ENCODE data around the gene ATG4C.

Gene ATG4C

DNA sequence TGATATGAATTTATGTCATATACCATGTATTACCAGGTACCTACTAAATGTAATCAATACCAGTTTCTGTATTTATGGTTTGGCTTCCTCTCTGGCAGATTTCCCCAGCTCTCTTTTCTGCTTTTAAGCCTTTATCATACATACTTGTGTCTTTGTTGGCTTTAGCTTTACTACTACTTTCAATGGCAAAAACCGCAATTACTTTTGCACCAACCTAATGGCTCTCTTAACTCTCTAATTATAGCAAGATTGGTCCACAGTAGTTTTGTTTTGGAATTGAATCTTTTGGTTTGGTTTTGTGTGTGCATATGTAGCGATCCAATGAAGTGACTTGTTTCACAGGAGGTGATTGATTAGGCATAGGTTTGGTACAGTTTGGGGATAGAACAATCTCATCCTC, 93.6 kb downstream of the ATG4C start:
- H3K36me3 ChIP-seq (ENCODE audit: insufficient read depth, low read length) = no peaks in the 10 kb centered on the region
- H3F3A ChIP-seq (ENCODE audit: low read depth) = no peaks in the 10 kb centered on the region
- no peaks in the 10 kb centered on the region for H3K27me3 ChIP-seq (ENCODE audit: insufficient read depth, low read length, poor library complexity, severe bottlenecking)
- no peaks in the 10 kb centered on the region for H3K79me2 ChIP-seq (ENCODE audit: insufficient read depth, low read length)
- no peak overlapping the region for H2AFZ ChIP-seq (ENCODE audit: low read length)
- no peaks in the 10 kb centered on the region for H3K4me1 ChIP-seq (ENCODE audit: insufficient read depth, low read length, poor library complexity, severe bottlenecking)
- no peak overlapping the region for H3K4me3 ChIP-seq (ENCODE audit: low read length, poor library complexity, severe bottlenecking)
- no peaks in the 10 kb centered on the region for H3K9me3 ChIP-seq (ENCODE audit: insufficient read depth, low read depth, low read length)
- H4K20me1 ChIP-seq (ENCODE audit: insufficient read depth, low read length, poor library complexity, severe bottlenecking) = no peaks in the 10 kb centered on the region
- H3K9me2 ChIP-seq (replicated peaks; ENCODE audit: low read depth, low read length) = no peaks in the 10 kb centered on the region
- H3K4me2 ChIP-seq (ENCODE audit: low read depth, low read length, poor library complexity, severe bottlenecking) = no peak overlapping the region
- no peak overlapping the region for H3K9ac ChIP-seq (ENCODE audit: low read depth, low read length, poor library complexity, severe bottlenecking)
- TF ChIP-seq, protein P1, sequence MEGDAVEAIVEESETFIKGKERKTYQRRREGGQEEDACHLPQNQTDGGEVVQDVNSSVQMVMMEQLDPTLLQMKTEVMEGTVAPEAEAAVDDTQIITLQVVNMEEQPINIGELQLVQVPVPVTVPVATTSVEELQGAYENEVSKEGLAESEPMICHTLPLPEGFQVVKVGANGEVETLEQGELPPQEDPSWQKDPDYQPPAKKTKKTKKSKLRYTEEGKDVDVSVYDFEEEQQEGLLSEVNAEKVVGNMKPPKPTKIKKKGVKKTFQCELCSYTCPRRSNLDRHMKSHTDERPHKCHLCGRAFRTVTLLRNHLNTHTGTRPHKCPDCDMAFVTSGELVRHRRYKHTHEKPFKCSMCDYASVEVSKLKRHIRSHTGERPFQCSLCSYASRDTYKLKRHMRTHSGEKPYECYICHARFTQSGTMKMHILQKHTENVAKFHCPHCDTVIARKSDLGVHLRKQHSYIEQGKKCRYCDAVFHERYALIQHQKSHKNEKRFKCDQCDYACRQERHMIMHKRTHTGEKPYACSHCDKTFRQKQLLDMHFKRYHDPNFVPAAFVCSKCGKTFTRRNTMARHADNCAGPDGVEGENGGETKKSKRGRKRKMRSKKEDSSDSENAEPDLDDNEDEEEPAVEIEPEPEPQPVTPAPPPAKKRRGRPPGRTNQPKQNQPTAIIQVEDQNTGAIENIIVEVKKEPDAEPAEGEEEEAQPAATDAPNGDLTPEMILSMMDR (conservative IDR thresholded peaks at IDR 0.05; ENCODE audit: low read length) = no peak
- TF ChIP-seq EZH2phosphoT487 (IDR thresholded peaks at IDR 0.05; ENCODE audit: borderline replicate concordance) = no peak

GRCh38 chr1:62879962-62880361, 96.0 kb downstream of the ATG4C start:
- Histone ChIP-seq H3F3A (ENCODE audit: low read depth) (no peaks in the 10 kb centered on the region), H2AFZ (ENCODE audit: low read length) (no peak overlapping the region), H3K36me3 (ENCODE audit: insufficient read depth, low read length) (no peaks in the 10 kb centered on the region), H3K4me2 (ENCODE audit: low read depth, low read length, poor library complexity, severe bottlenecking) (no peak overlapping the region), H4K20me1 (ENCODE audit: insufficient read depth, low read length, poor library complexity, severe bottlenecking) (no peaks in the 10 kb centered on the region), H3K27me3 (ENCODE audit: insufficient read depth, low read length, poor library complexity, severe bottlenecking) (no peaks in the 10 kb centered on the region), H3K79me2 (ENCODE audit: insufficient read depth, low read length) (no peaks in the 10 kb centered on the region), H3K9ac (ENCODE audit: low read depth, low read length, poor library complexity, severe bottlenecking) (no peak overlapping the region), H3K4me3 (ENCODE audit: low read length, poor library complexity, severe bottlenecking) (no peak overlapping the region), H3K9me2 (replicated peaks; ENCODE audit: low read depth, low read length) (no peaks in the 10 kb centered on the region), H3K9me3 (ENCODE audit: insufficient read depth, low read depth, low read length) (no peaks in the 10 kb centered on the region), H3K4me1 (ENCODE audit: insufficient read depth, low read length, poor library complexity, severe bottlenecking) (no peaks in the 10 kb centered on the region)
- TF ChIP-seq, protein P1 (conservative IDR thresholded peaks at IDR 0.05; ENCODE audit: low read length) = no peak
- no peak for TF ChIP-seq EZH2phosphoT487 (IDR thresholded peaks at IDR 0.05; ENCODE audit: borderline replicate concordance)

DNA sequence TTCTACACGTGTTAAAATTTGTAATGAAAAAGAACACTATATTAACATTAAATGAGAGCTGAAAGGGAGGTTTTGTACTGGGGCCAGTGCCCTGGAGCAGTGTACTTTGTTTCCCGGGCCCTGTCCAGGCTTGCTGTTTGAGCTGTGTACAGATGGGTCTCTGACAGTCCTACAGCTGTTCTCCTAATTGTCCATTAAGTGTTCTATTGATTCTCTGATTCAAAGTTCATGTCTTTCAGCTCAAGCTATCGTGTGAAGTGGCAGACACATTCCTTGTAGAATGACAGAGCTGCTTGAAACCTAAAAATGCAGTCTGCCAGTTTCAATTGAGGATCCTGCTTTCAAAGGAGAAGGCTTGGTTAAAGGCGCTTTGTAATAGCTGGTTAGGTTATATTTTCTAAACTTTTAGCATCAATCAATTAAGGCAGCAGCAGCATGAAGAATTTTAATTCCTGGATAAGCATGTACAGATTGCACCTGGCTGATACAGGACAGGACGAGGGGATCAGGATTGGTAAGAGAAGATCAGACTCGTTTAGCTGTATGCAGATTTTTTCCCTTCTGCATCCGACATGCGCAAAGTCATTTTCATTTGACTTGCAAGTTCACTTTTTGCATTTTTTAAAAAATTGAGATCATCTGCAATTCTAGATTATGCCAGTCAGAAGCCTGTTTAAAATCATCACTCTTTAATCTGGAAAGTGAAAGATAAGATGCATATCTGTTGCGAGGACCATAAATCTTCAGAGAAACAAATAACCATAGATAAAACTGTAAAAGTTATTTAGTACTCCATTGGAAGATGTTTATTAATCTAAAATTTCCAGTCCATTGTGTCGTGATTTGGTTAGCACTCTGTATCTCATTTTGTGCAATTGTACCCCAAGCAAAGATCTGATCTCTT, 98.5 kb downstream of the ATG4C start:
- no peaks in the 10 kb centered on the region for H4K20me1 ChIP-seq (ENCODE audit: insufficient read depth, low read length, poor library complexity, severe bottlenecking)
- no peaks in the 10 kb centered on the region for H3K79me2 ChIP-seq (ENCODE audit: insufficient read depth, low read length)
- no peaks in the 10 kb centered on the region for H3K36me3 ChIP-seq (ENCODE audit: insufficient read depth, low read length)
- H3K27me3 ChIP-seq (ENCODE audit: insufficient read depth, low read length, poor library complexity, severe bottlenecking) = no peaks in the 10 kb centered on the region
- H3F3A ChIP-seq (ENCODE audit: low read depth) = no peaks in the 10 kb centered on the region
- no peaks in the 10 kb centered on the region for H3K4me1 ChIP-seq (ENCODE audit: insufficient read depth, low read length, poor library complexity, severe bottlenecking)
- no peak overlapping the region for H3K4me3 ChIP-seq (ENCODE audit: low read length, poor library complexity, severe bottlenecking)
- no peak overlapping the region for H3K4me2 ChIP-seq (ENCODE audit: low read depth, low read length, poor library complexity, severe bottlenecking)
- no peaks in the 10 kb centered on the region for H3K9me2 ChIP-seq (replicated peaks; ENCODE audit: low read depth, low read length)
- TF ChIP-seq, protein P1 (conservative IDR thresholded peaks at IDR 0.05; ENCODE audit: low read length) = no peak
- no peak for TF ChIP-seq EZH2phosphoT487 (IDR thresholded peaks at IDR 0.05; ENCODE audit: borderline replicate concordance)
- no peak overlapping the region for H2AFZ ChIP-seq (ENCODE audit: low read length)
- H3K9ac ChIP-seq (ENCODE audit: low read depth, low read length, poor library complexity, severe bottlenecking) = no peak overlapping the region
- no peaks in the 10 kb centered on the region for H3K9me3 ChIP-seq (ENCODE audit: insufficient read depth, low read depth, low read length)

Measured in Loucy (cell line).